ENCODE results near the gene CALML3.

- TF ChIP-seq CTCF (CRISPR knock-in tag; IDR thresholded peaks at IDR 0.05) (no peak), SNAI1 (CRISPR knock-in tag; IDR thresholded peaks at IDR 0.05; ENCODE audit: borderline replicate concordance) (no peak), RAD21 (CRISPR knock-in tag; IDR thresholded peaks at IDR 0.05) (no peak), PRDM10 (CRISPR knock-in tag; IDR thresholded peaks at IDR 0.05; ENCODE audit: low read depth) (no peak), ZNF512 (CRISPR knock-in tag; IDR thresholded peaks at IDR 0.05) (no peak), ZNF232 (CRISPR knock-in tag; IDR thresholded peaks at IDR 0.05; ENCODE audit: borderline replicate concordance) (no peak)
These were observed 41.9 kb downstream of the CALML3 start for GRCh38 chr10:5566614-5567013.

Measured in HepG2 (cell line).